IMR-90 (cell line): ENCODE measurements around the gene JADE3. TPM values are rescaled to one million over a fixed set of nuclear protein-coding genes. Genes with fewer than 3 reads are reported as not detected.

ENCODE experiments used
- ATAC-seq: fragments of 200-7000 bp; cut with Tn5 transposase; 2 replicates; pipeline ENCODE4 v1.9.1; 2020; ENCODE audit warnings: low read depth, mild to moderate bottlenecking, moderate library complexity
- BruUV-seq: library from RNA; stranded (reverse); fragments of 400-500 nt; replicated peaks from 2 replicates; lab custom pipeline; 2021; lab: Mats Ljungman, UMichigan
- CTCF ChIA-PET: fragments of 300-600 bp; formaldehyde crosslinking; extraction: SDS; loops from one replicate; lab custom pipeline; 2021; ENCODE audit warnings: antibody characterized with exemption; lab: Yijun Ruan, JAX
- POLR2A ChIA-PET: fragments of 300-600 bp; sonication (Branson Sonifier 250); formaldehyde crosslinking; loops from one replicate; lab custom pipeline; 2022; ENCODE audit warnings: antibody characterized with exemption; ENCODE audit not compliant: unreplicated experiment; lab: Charles Lee
- DNase-seq: peaks from one replicate; pipeline ENCODE4 v3.0.0; 2013
- H2AFZ ChIP-seq: replicated peaks from 2 replicates; pipeline ENCODE3; 2013; ENCODE audit warnings: low read length, mild to moderate bottlenecking; ENCODE audit not compliant: poor library complexity
- H2AK5ac ChIP-seq: 2 replicates; pipeline ENCODE4 v1.6.1; 2013; ENCODE audit warnings: low read depth, low read length, inconsistent platforms
- H2AK9ac ChIP-seq: replicated peaks from 2 replicates; pipeline ENCODE3; 2013; ENCODE audit warnings: mild to moderate bottlenecking, low read depth, low read length, moderate library complexity; ENCODE audit not compliant: poor library complexity
- H2BK120ac ChIP-seq: 2 replicates; pipeline ENCODE4 v1.6.1; 2013; ENCODE audit warnings: low read depth, low read length, inconsistent platforms
- H2BK15ac ChIP-seq: 3 replicates; pipeline ENCODE4 v1.6.1; 2013; ENCODE audit warnings: low read depth, low read length, inconsistent platforms
- H2BK20ac ChIP-seq: 2 replicates; pipeline ENCODE4 v1.6.1; 2013; ENCODE audit warnings: low read depth, mild to moderate bottlenecking, inconsistent platforms, low read length, moderate library complexity
- H2BK5ac ChIP-seq: 2 replicates; pipeline ENCODE4 v1.6.1; 2013; ENCODE audit warnings: mild to moderate bottlenecking, low read depth, low read length, inconsistent platforms; ENCODE audit not compliant: poor library complexity, severe bottlenecking
- H3K14ac ChIP-seq: replicated peaks from 2 replicates; pipeline ENCODE4 v1.6.1; 2013; ENCODE audit warnings: low read depth, low read length, inconsistent platforms
- H3K18ac ChIP-seq: 2 replicates; pipeline ENCODE4 v1.6.1; 2013; ENCODE audit warnings: low read depth, low read length, control low read depth
- H3K23ac ChIP-seq: 2 replicates; pipeline ENCODE4 v1.6.1; 2013; ENCODE audit warnings: low read depth, low read length, inconsistent platforms
- H3K27ac ChIP-seq: 2 replicates; pipeline ENCODE4 v1.5.1; 2013; ENCODE audit warnings: mild to moderate bottlenecking, control low read depth, low read length; ENCODE audit not compliant: insufficient read depth
- H3K27me3 ChIP-seq: 2 replicates; pipeline ENCODE4 v1.6.1; 2013; ENCODE audit warnings: low read length; ENCODE audit not compliant: control insufficient read depth, insufficient read depth
- H3K36me3 ChIP-seq: 2 replicates; pipeline ENCODE4 v1.6.1; 2013; ENCODE audit warnings: low read length, mixed read lengths; ENCODE audit not compliant: control insufficient read depth, insufficient read depth
- H3K4ac ChIP-seq: 2 replicates; pipeline ENCODE4 v1.6.1; 2013; ENCODE audit warnings: low read depth, low read length, inconsistent platforms
- H3K4me1 ChIP-seq: 2 replicates; pipeline ENCODE4 v1.6.1; 2013; ENCODE audit warnings: low read length, mixed read lengths; ENCODE audit not compliant: control insufficient read depth, insufficient read depth
- H3K4me2 ChIP-seq: 2 replicates; pipeline ENCODE4 v1.6.1; 2013; ENCODE audit warnings: low read depth, mild to moderate bottlenecking, control low read depth, low read length, moderate library complexity
- H3K4me3 ChIP-seq: 2 replicates; pipeline ENCODE4 v1.5.1; 2013; ENCODE audit warnings: low read depth, mild to moderate bottlenecking, control low read depth, low read length, moderate library complexity; ENCODE audit not compliant: insufficient read depth
- H3K56ac ChIP-seq: 2 replicates; pipeline ENCODE4 v1.6.1; 2013; ENCODE audit warnings: low read length, inconsistent platforms; ENCODE audit not compliant: insufficient read depth; ENCODE audit errors: extremely low read depth
- H3K79me1 ChIP-seq, 2 experiments: 2 replicates each; pipeline ENCODE4 v1.6.1; 2013; ENCODE audit warnings: low read length in 2 of 2, inconsistent platforms in 1 of 2, low read depth in 1 of 2
- H3K9ac ChIP-seq: 2 replicates; pipeline ENCODE4 v1.6.1; 2013; ENCODE audit warnings: low read depth, low read length, control low read depth
- H3K9me1 ChIP-seq: 2 replicates; pipeline ENCODE4 v1.6.1; 2013; ENCODE audit warnings: low read length, inconsistent platforms; ENCODE audit not compliant: insufficient read depth
- H3K9me3 ChIP-seq: 2 replicates; pipeline ENCODE4 v1.6.1; 2013; ENCODE audit warnings: low read length; ENCODE audit not compliant: control insufficient read depth, insufficient read depth
- H4K20me1 ChIP-seq: 2 replicates; pipeline ENCODE4 v1.6.1; 2013; ENCODE audit warnings: low read length, inconsistent platforms; ENCODE audit not compliant: insufficient read depth
- H4K5ac ChIP-seq: 2 replicates; pipeline ENCODE4 v1.6.1; 2013; ENCODE audit warnings: mild to moderate bottlenecking, low read depth, low read length, control low read depth
- H4K8ac ChIP-seq, 2 experiments: 2 replicates each; pipeline ENCODE4 v1.6.1; 2013; ENCODE audit warnings: low read depth in 2 of 2, low read length in 2 of 2, control low read depth in 1 of 2, inconsistent platforms in 1 of 2
- H4K91ac ChIP-seq: 2 replicates; pipeline ENCODE4 v1.6.1; 2013; ENCODE audit warnings: low read depth, low read length, inconsistent platforms; ENCODE audit not compliant: insufficient read depth
- BHLHE40 ChIP-seq: fragments of 150-350 bp; IDR thresholded peaks from 2 replicates; pipeline ENCODE4 v1.6.1; 2016; ENCODE audit warnings: mild to moderate bottlenecking, low read depth, low read length
- CEBPB ChIP-seq: IDR thresholded peaks from 2 replicates; pipeline ENCODE4 v1.6.1; 2012; ENCODE audit warnings: low read depth, low read length, improper control_type of control experiment
- CHD1 ChIP-seq: IDR thresholded peaks from 2 replicates; pipeline ENCODE4 v1.6.1; 2012; ENCODE audit warnings: low read depth, low read length, improper control_type of control experiment
- CTCF ChIP-seq: conservative IDR thresholded peaks from 2 replicates; pipeline ENCODE4 v1.5.1; 2012; ENCODE audit warnings: mild to moderate bottlenecking, low read depth, low read length, improper control_type of control experiment
- ELK1 ChIP-seq: fragments of 150-350 bp; IDR thresholded peaks from 2 replicates; pipeline ENCODE4 v1.6.1; 2016; ENCODE audit warnings: low read depth, mild to moderate bottlenecking, low read length, moderate library complexity, borderline replicate concordance
- FOS ChIP-seq: fragments of 150-350 bp; IDR thresholded peaks from 2 replicates; pipeline ENCODE4 v1.6.1; 2016; ENCODE audit warnings: low read depth, low read length
- MAFK ChIP-seq: IDR thresholded peaks from 2 replicates; pipeline ENCODE4 v1.6.1; 2012; ENCODE audit warnings: low read depth, low read length, improper control_type of control experiment
- NFE2L2 ChIP-seq: fragments of 150-350 bp; IDR thresholded peaks from 2 replicates; pipeline ENCODE4 v1.6.1; 2016; ENCODE audit warnings: low read depth, mild to moderate bottlenecking, low read length
- POLR2A ChIP-seq: IDR thresholded peaks from 2 replicates; pipeline ENCODE4 v1.6.1; 2012; ENCODE audit warnings: mild to moderate bottlenecking, low read depth, low read length
- RAD21 ChIP-seq: IDR thresholded peaks from 2 replicates; pipeline ENCODE4 v1.6.1; 2012; ENCODE audit warnings: low read length, improper control_type of control experiment
- RCOR1 ChIP-seq: IDR thresholded peaks from 2 replicates; pipeline ENCODE4 v1.6.1; 2012; ENCODE audit warnings: mild to moderate bottlenecking, low read length, improper control_type of control experiment; ENCODE audit not compliant: insufficient replicate concordance
- RFX5 ChIP-seq: IDR thresholded peaks from 2 replicates; pipeline ENCODE4 v1.8.0; 2012; ENCODE audit warnings: low read depth, mild to moderate bottlenecking, low read length, moderate library complexity
- SMC3 ChIP-seq: fragments of 150-350 bp; IDR thresholded peaks from 2 replicates; pipeline ENCODE4 v1.6.1; 2016; ENCODE audit warnings: low read depth, mild to moderate bottlenecking, antibody characterized with exemption, low read length, moderate library complexity
- WGBS, 2 experiments: methylation state at CpG; one replicate each; pipeline versions ENCODE4 v1.1.5 to v1.1.7; 2013; ENCODE audit warnings: missing lambda C conversion rate in 2 of 2; ENCODE audit not compliant: insufficient read length in 1 of 2; ENCODE audit errors: extremely low coverage in 2 of 2; 5-methylcytosine and 5-hydroxymethylcytosine counted together
- dilution Hi-C: fragments of 300-500 bp; cut with HindIII; formaldehyde crosslinking; loops from one replicate; pipeline ENCODE4 v1.14.3; 2018; ENCODE audit warnings: low sequenced_read_pairs; ENCODE audit not compliant: unreplicated experiment
- in situ Hi-C: fragments of 300-500 bp; cut with MboI; formaldehyde crosslinking; loops from 3 replicates; pipeline ENCODE4 v1.14.3; 2019; ENCODE audit warnings: low sequenced_read_pairs, inconsistent platforms, mixed read lengths
- intact Hi-C: fragments of 100-400 bp; cut with micrococcal nuclease; formaldehyde crosslinking; loops from 2 replicates; pipeline ENCODE4 v1.10.0; 2022
- polyA plus RNA-seq, 3 experiments: library from polyadenylated mRNA; depleted of rRNA; stranded (reverse); fragments of >200 nt; gene quantifications; 2 replicates each; pipeline ENCODE4 v1.2.3, GENCODE V29; 2012; ENCODE audit warnings: low replicate concordance in 1 of 3
- total RNA-seq: library from RNA; depleted of rRNA; stranded (reverse); fragments of >200 nt; gene quantifications from 2 replicates; pipeline ENCODE4 v1.2.3, GENCODE V29; 2012

JADE3 gene
- total and polyA plus RNA-seq, 2 of the 4 experiments (the other 2 are of a cell fraction): 2.1 to 4.7 TPM

- Histone ChIP-seq H2AFZ (no peak overlapping the region), H3K56ac (no peak overlapping the region), H3K9me3 (no peaks in the 10 kb centered on the region), H3K14ac (no peak overlapping the region), H2AK5ac (no peak overlapping the region), H3K9ac (no peak overlapping the region), H4K5ac (no peak overlapping the region), H2BK120ac (no peak overlapping the region), H3K36me3 (no peaks in the 10 kb centered on the region), H3K79me1 (peaks cover 3 to 12% of the 10 kb centered on the region in 2 experiments; a peak in 2 of 4 replicates), H4K91ac (no peak overlapping the region), H4K20me1 (no peaks in the 10 kb centered on the region), H3K9me1 (no peaks in the 10 kb centered on the region), H4K8ac (no peak overlapping the region), H2AK9ac (no peak overlapping the region), H3K4me3 (no peak overlapping the region), H3K27me3 (no peaks in the 10 kb centered on the region), H3K18ac (no peak overlapping the region), H3K4me1 (no peaks in the 10 kb centered on the region; the same call in 1 of the 2 replicates), H2BK5ac (no peak overlapping the region), H2BK20ac (no peak overlapping the region), H3K4ac (no peak overlapping the region), H3K27ac (no peak overlapping the region), H3K23ac (no peak overlapping the region), H2BK15ac (no peak overlapping the region), H3K4me2 (no peak overlapping the region)
- CTCF ChIA-PET: no interaction called here
- DNase-seq (no peak), ATAC-seq (no peak)
- in situ Hi-C loops: no loop called here
- no peak for TF ChIP-seq RCOR1
- TF ChIP-seq CHD1: no peak
- TF ChIP-seq NFE2L2: peak; percentile 84
- no peak for TF ChIP-seq BHLHE40
- TF ChIP-seq SMC3: no peak
- no peak for TF ChIP-seq ELK1
- TF ChIP-seq FOS: no peak
- TF ChIP-seq CTCF: no peak
- TF ChIP-seq RAD21: no peak
- TF ChIP-seq POLR2A: no peak
- TF ChIP-seq RFX5: no peak
- TF ChIP-seq MAFK: peak; percentile 50; the same call in 1 of the 2 replicates
- TF ChIP-seq CEBPB: no peak
- no CpG with 5 or more reads among the region's 2 CpGs for WGBS, 2 experiments
- POLR2A ChIA-PET: no interaction called here
- dilution Hi-C loops: no loop called here
- no TSS peak for BruUV-seq
- intact Hi-C loops: no loop called here
Observed at GRCh38 chrX:46863072-46863471, 49.1 kb upstream of the JADE3 start.
